K562 (cell line): ENCODE data around the gene MYO15B. TPM values are rescaled to one million over a fixed set of nuclear protein-coding genes. Genes with fewer than 3 reads are reported as not detected.

ENCODE experiments used
- ATAC-seq: fragments of 200-7000 bp; cut with Tn5 transposase; 3 replicates; pipeline ENCODE4 v1.9.1; 2020; ENCODE audit warnings: moderate library complexity
- BruUV-seq: library from RNA; stranded (reverse); fragments of 400-500 nt; replicated peaks from 2 replicates; lab custom pipeline; 2021; lab: Mats Ljungman, UMichigan
- CTCF ChIA-PET: fragments of 300-600 bp; formaldehyde crosslinking; extraction: SDS; loops from one replicate; lab custom pipeline; 2021; ENCODE audit warnings: low intra/inter-chr PET ratio; lab: Yijun Ruan, JAX
- POLR2A ChIA-PET: fragments of 300-600, 350-650 bp; sonication (Branson Sonifier 250); formaldehyde crosslinking; extraction: SDS; loops from one replicate; lab custom pipeline; 2021; ENCODE audit warnings: antibody characterized with exemption, inconsistent platforms; lab: Yijun Ruan, JAX
- DNase-seq, 4 experiments: peaks; one replicate each; pipeline versions ENCODE4 v3.0.0 to v3.0.0-alpha.2; 2011 to 2018; ENCODE audit warnings: low spot score in 3 of 4, mixed read lengths in 3 of 4; ENCODE audit errors: extremely low read depth in 1 of 4
- FAIRE-seq: peaks from 2 replicates; lab custom pipeline; 2011; peaks lifted over from hg19 to GRCh38; lab: Jason Lieb, UNC
- H2AFZ ChIP-seq: 2 replicates; pipeline ENCODE4 v1.6.0; 2011; ENCODE audit warnings: low read depth, low read length, control low read depth, inconsistent platforms
- H3K27ac ChIP-seq: fragments of 200-600 bp; 3 replicates; pipeline ENCODE4 v1.8.0; 2011; ENCODE audit warnings: low read depth, mild to moderate bottlenecking, control low read depth, inconsistent platforms, low read length, moderate library complexity, mixed read lengths; ENCODE audit errors: extremely low read depth
- H3K27me3 ChIP-seq, 2 experiments: fragments of 300-600 bp in 1 of 2; 2 replicates in 1 of 2; 3 replicates in 1 of 2; pipeline versions ENCODE4 v1.6.0 to v1.8.0; 2011; ENCODE audit warnings: inconsistent platforms in 2 of 2, low read length in 2 of 2, mild to moderate bottlenecking in 1 of 2, mixed read lengths in 1 of 2, moderate library complexity in 1 of 2; ENCODE audit not compliant: control insufficient read depth in 2 of 2, insufficient read depth in 2 of 2
- H3K36me3 ChIP-seq: fragments of 300-600 bp; 3 replicates; pipeline ENCODE4 v1.8.0; 2011; ENCODE audit warnings: mild to moderate bottlenecking, low read length, inconsistent platforms; ENCODE audit not compliant: control insufficient read depth, insufficient read depth
- H3K4me1 ChIP-seq, 2 experiments: fragments of 200-600 bp in 1 of 2; replicated peaks in 1 of 2; 2 replicates in 1 of 2; 3 replicates in 1 of 2; pipeline versions ENCODE4 v1.5.1 to v1.8.0; 2011; ENCODE audit warnings: inconsistent platforms in 2 of 2, low read length in 2 of 2, mild to moderate bottlenecking in 1 of 2, mixed read lengths in 1 of 2, moderate library complexity in 1 of 2; ENCODE audit not compliant: control insufficient read depth in 2 of 2, insufficient read depth in 2 of 2
- H3K4me2 ChIP-seq: 2 replicates; pipeline ENCODE4 v1.6.1; 2011; ENCODE audit warnings: low read length, control low read depth, inconsistent platforms, mixed read lengths; ENCODE audit not compliant: insufficient read depth
- H3K4me3 ChIP-seq: fragments of 200-600 bp; sonication (generic), shearing (Covaris generic); 2 replicates; pipeline ENCODE4 v1.5.1; 2016; ENCODE audit warnings: control low read depth, inconsistent platforms
- H3K79me2 ChIP-seq: fragments of 200-600 bp; 3 replicates; pipeline ENCODE4 v1.8.0; 2011; ENCODE audit warnings: low read length, inconsistent platforms; ENCODE audit not compliant: control insufficient read depth, insufficient read depth
- H3K9ac ChIP-seq, 2 experiments: 2 replicates each; pipeline versions ENCODE4 v1.6.0 to v1.6.1; 2011; ENCODE audit warnings: low read depth in 2 of 2, low read length in 2 of 2, control low read depth in 1 of 2, inconsistent platforms in 1 of 2, mild to moderate bottlenecking in 1 of 2, mixed read lengths in 1 of 2; ENCODE audit not compliant: insufficient read depth in 1 of 2
- H3K9me1 ChIP-seq: one replicate; pipeline ENCODE4 v1.6.0; 2011; ENCODE audit warnings: inconsistent platforms, mild to moderate bottlenecking, low read length, moderate library complexity; ENCODE audit not compliant: control insufficient read depth, insufficient read depth
- H3K9me3 ChIP-seq: replicated peaks from 2 replicates; pipeline ENCODE4 v1.5.1; 2011; ENCODE audit warnings: low read depth, low read length, inconsistent platforms; ENCODE audit not compliant: control insufficient read depth, insufficient read depth
- H4K20me1 ChIP-seq: replicated peaks from 2 replicates; pipeline ENCODE4 v1.6.1; 2011; ENCODE audit warnings: low read length, inconsistent platforms, mixed read lengths; ENCODE audit not compliant: control insufficient read depth, insufficient read depth
- NONO ChIP-seq, 2 experiments: fragments of 200-400 bp in 1 of 2; fragments of 450-650 bp in 1 of 2; formaldehyde crosslinking in 1 of 2; IDR thresholded peaks; 2 replicates each; pipeline ENCODE4 v1.6.1; 2017; ENCODE audit warnings: low read depth in 2 of 2, mild to moderate bottlenecking in 2 of 2, moderate library complexity in 2 of 2, low read length in 1 of 2
- POLR2G ChIP-seq: fragments of 200-400 bp; formaldehyde crosslinking; IDR thresholded peaks from 2 replicates; pipeline ENCODE4 v1.6.1; 2017; ENCODE audit warnings: low read depth, mild to moderate bottlenecking, antibody characterized with exemption, low read length, moderate library complexity
- RBM15 ChIP-seq: fragments of 200-400 bp; formaldehyde crosslinking; IDR thresholded peaks from 2 replicates; pipeline ENCODE4 v1.6.1; 2018; ENCODE audit warnings: mild to moderate bottlenecking, low read length, moderate library complexity; ENCODE audit not compliant: insufficient read depth
- ZBTB11 ChIP-seq, 3 experiments: fragments of 200-800 bp in 1 of 3; fragments of 250-450 bp in 1 of 3; fragments of 450-650 bp in 1 of 3; sonication (Bioruptor Pico) in 1 of 3; sonication (Bioruptor generic) in 1 of 3; formaldehyde crosslinking in 1 of 3; IDR thresholded peaks; 2 replicates each; pipeline versions ENCODE4 v1.6.1 to v1.8.0; 2016 to 2022; ENCODE audit warnings: mild to moderate bottlenecking in 2 of 3, missing genetic modification characterization in 2 of 3, missing compliant biosample characterization in 1 of 3, moderate library complexity in 1 of 3
- WGBS: fragments of 100-300 bp; shearing (Covaris generic); methylation state at CpG from one replicate; pipeline ENCODE4 v1.1.6; 2016; ENCODE audit warnings: low coverage, mixed read lengths; ENCODE audit not compliant: insufficient coverage; ENCODE audit errors: missing lambda C conversion rate; 5-methylcytosine and 5-hydroxymethylcytosine counted together
- in situ Hi-C: fragments of 300-500 bp; cut with MboI; formaldehyde crosslinking; loops from 4 replicates; pipeline ENCODE4 v1.15.0; 2018; ENCODE audit warnings: inconsistent platforms, mixed read lengths
- intact Hi-C: fragments of 100-400 bp; cut with micrococcal nuclease; formaldehyde crosslinking; loops from 2 replicates; pipeline ENCODE4 v1.14.2; 2022
- polyA plus RNA-seq, 8 experiments: library from polyadenylated mRNA; depleted of rRNA in 4 of 8; stranded (reverse) in 5 of 8; unstranded in 3 of 8; fragments of >200 nt; fragmentation: Nextera tagmentation in 2 of 8; fragmentation: Illumina TruSeq in 1 of 8; extraction: Ambion mirVana in 2 of 8; extraction: Trizol in 1 of 8; gene quantifications; 2 replicates each; pipeline versions ENCODE4 v1.2.1 to v1.2.3, GENCODE V29; 2011 to 2014; ENCODE audit warnings: inconsistent platforms in 1 of 8, missing spikeins in 1 of 8
- total RNA-seq, 7 experiments: library from RNA; depleted of rRNA in 6 of 7; stranded (reverse); fragments of >200 nt in 6 of 7; fragmentation: Illumina TruSeq in 2 of 7; extraction: Trizol in 2 of 7; gene quantifications; 2 replicates each; pipeline versions ENCODE4 v1.2.1 to v1.2.3, GENCODE V29; 2011 to 2021; ENCODE audit warnings: low replicate concordance in 1 of 7

MYO15B gene
- total and polyA plus RNA-seq, 9 of the 15 experiments (the other 6 are each of a cell fraction or from before 2014, with no cell fraction given), result 0.05 to 3.1 (median 0.83) TPM; not detected in 2

- Histone ChIP-seq H3K9me3 (no peaks in the 10 kb centered on the region), H3K4me1 (peaks cover 6 to 52% of the 10 kb centered on the region in 2 experiments; a peak in 3 of 5 replicates), H2AFZ (no peak overlapping the region), H3K9ac (peak overlapping the region in 1 of 2 experiments; percentile 68; a peak in 2 of 4 replicates), H3K9me1 (no peaks in the 10 kb centered on the region), H3K4me3 (no peak overlapping the region), H3K79me2 (no peaks in the 10 kb centered on the region), H4K20me1 (no peaks in the 10 kb centered on the region), H3K36me3 (no peaks in the 10 kb centered on the region), H3K27ac (no peak overlapping the region), H3K27me3 (peaks cover 4 to 27% of the 10 kb centered on the region in 2 experiments; a peak in 4 of 5 replicates), H3K4me2 (no peak overlapping the region)
- ChIA-PET CTCF (interaction anchor here (0.5 kb wide), 1 partner anchor 179 kb away, joined by 3 read pairs; no protein-coding TSS in a partner anchor), POLR2A (no interaction called here)
- in situ Hi-C loops, result no loop called here
- BruUV-seq, result no TSS peak
- no peak for ATAC-seq
- TF ChIP-seq ZBTB11 (CRISPR knock-in tag; IDR thresholded peaks at IDR 0.05), result peak in 1 of 3 experiments; percentile 20; a peak in 1 of 6 replicates
- no peak for TF ChIP-seq NONO (IDR thresholded peaks at IDR 0.05; ENCODE audit: low read depth in 2 of 2, low read length in 1 of 2)
- TF ChIP-seq POLR2G, result peak; percentile 32; the same call in 1 of the 2 replicates
- no peak for TF ChIP-seq RBM15
- intact Hi-C loops, result no loop called here
- 23% methylated on average over 13 of the region's 17 CpGs for WGBS
- FAIRE-seq, result no peak
- no peak for DNase-seq
Observed at GRCh38 chr17:75592348-75593020, 4.9 kb downstream of the MYO15B start.
